Prostate gland (tissue), 2 donors: ENCODE data around the gene TEN1.

Experiments used
- CTCF ChIP-seq, 4 experiments: fragments of 200-600 bp in 2 of 4; fragments of 450-650 bp in 2 of 4; sonication (generic) in 2 of 4; IDR thresholded peaks; 1 replicate in 3 of 4; 2 replicates in 1 of 4; pipeline ENCODE4 v1.5.1; 2016 to 2019; ENCODE audit warnings: antibody characterized with exemption in 4 of 4, mild to moderate bottlenecking in 2 of 4, moderate library complexity in 2 of 4
- POLR2AphosphoS5 ChIP-seq: sonication (generic); formaldehyde crosslinking; IDR thresholded peaks from one replicate; pipeline ENCODE4 v1.6.1; 2017; ENCODE audit warnings: antibody characterized with exemption

DNA sequence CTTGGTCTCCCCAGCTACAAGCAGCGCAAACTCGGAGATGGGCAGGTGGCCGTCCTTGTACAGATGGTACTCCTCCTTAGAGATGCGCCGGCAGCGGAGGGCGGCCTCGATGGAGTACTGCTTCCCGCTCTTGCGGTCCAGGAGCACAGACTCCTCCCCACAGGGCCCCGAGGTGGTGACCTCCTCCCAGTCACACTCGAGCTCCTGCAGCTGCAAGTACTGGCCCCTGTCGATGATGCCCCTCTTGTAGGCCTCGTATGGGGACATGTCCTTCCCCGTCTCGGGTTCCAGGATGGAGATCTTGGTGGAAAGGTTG lies 28.8 kb downstream of the TEN1 start:
- no peak for TF ChIP-seq CTCF (IDR thresholded peaks at IDR 0.05)
- no peak for TF ChIP-seq POLR2AphosphoS5
